ENCODE results near the gene ARMC9. TPM values are rescaled to one million over a fixed set of nuclear protein-coding genes. Genes with fewer than 3 reads are reported as not detected.

The ARMC9 gene
- total and polyA plus RNA-seq, 2 experiments from 2014 or later = 15.1 to 17.3 TPM

DNA sequence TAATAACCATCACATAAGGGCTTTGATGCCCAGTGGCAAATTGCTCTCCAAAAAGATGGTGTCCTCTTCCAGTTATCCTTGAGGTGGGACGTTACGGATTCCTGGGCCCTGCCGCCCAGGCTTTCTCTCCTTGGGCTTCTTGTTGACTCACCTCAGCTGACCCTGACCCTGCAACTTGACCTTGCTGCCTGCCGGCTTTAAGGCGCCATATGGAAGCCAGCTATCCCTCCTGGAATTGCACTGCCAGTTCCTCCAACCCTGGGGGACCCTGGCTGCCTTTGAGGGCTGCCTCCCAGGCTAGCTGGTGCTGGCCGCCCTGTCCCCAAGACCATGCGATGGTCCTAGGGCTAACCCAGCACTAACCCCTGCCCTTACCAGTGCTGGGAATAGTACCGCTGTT, 168.7 kb downstream of the ARMC9 start:
- H2AFZ ChIP-seq = no peak overlapping the region
- in situ Hi-C loops (cut with MboI) = no loop called here
- no peak for DNase-seq
- H3K4me1 ChIP-seq (ENCODE audit: insufficient read depth) = no peaks in the 10 kb centered on the region
- no peak overlapping the region for H3K4me2 ChIP-seq (ENCODE audit: unreplicated experiment)
- TF ChIP-seq EZH2phosphoT487 (IDR thresholded peaks at IDR 0.05; ENCODE audit: insufficient read depth, low read depth) (no peak), EZH2 (IDR thresholded peaks at IDR 0.05; ENCODE audit: insufficient read depth, poor library complexity, severe bottlenecking) (no peak)
- H3K9me2 ChIP-seq (ENCODE audit: insufficient read depth) = no peaks in the 10 kb centered on the region
- H3K27me3 ChIP-seq (replicated peaks; ENCODE audit: insufficient read depth) = no peaks in the 10 kb centered on the region
- no peaks in the 10 kb centered on the region for H4K20me1 ChIP-seq (ENCODE audit: insufficient read depth)
- H3K27ac ChIP-seq = no peak overlapping the region
- 0 out of 2 replicates have a peak, but pooled peaks cover 8% of the 10 kb centered on the region for H3F3A ChIP-seq (ENCODE audit: insufficient read depth)
- H3K36me3 ChIP-seq (ENCODE audit: low read depth) = no peaks in the 10 kb centered on the region
- H3K9me3 ChIP-seq (ENCODE audit: low read depth) = no peaks in the 10 kb centered on the region
- no peak overlapping the region for H3K9ac ChIP-seq
- 91 to 93% methylated on average over 8 of the region's 8 CpGs for WGBS, 2 experiments (ENCODE audit: low coverage in 1 of 2, low lambda C conversion rate in 2 of 2, missing lambda C conversion rate in 2 of 2)
- no peak overlapping the region for H3K4me3 ChIP-seq
- H3K79me2 ChIP-seq (ENCODE audit: insufficient read depth) = no peaks in the 10 kb centered on the region

DNA sequence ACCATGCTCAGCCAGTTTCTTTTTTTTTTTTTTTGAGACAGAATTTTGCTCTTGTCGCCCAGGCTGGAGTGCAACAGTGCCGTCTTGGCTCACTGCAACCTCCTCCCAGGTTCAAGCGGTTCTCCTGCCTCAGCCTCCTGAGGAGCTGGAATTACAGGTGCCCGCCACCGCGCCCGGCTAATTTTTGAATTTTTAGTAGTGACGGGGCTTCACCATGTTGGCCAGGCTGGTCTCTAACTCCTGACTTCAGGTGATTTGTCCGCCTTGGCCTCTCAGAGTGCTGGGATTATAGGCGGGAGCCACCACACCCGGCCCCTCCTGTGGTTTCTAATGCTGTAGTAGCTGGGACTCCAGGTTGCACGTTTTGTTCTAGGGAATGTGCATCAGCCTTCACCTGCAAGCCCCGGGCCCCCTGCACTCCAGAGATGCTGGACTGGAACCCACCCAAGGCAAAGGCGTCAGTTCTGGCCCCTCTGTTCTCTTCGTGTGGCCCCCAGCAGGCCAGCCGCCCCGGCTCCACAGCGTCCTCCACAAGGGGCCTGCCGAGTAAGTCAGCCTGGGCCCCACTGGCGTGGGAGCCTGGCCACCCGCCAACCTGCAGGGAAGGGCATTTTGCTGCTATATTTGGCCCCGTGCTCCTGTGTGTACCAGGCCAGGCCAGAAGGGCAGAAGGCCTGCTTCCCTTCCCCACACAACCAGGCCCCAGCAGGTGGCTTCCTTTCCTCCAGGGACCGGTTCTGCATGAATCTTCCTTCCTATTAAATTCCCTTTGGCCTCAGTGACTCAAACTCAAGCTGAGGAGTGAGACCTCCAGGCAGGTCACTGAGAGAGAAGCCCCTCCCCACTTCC, 171.4 kb downstream of the ARMC9 start:
- Histone ChIP-seq H3K79me2 (ENCODE audit: insufficient read depth) (no peaks in the 10 kb centered on the region), H3K9ac (no peak overlapping the region), H3K4me1 (ENCODE audit: insufficient read depth) (no peaks in the 10 kb centered on the region), H4K20me1 (ENCODE audit: insufficient read depth) (no peaks in the 10 kb centered on the region), H3K9me2 (ENCODE audit: insufficient read depth) (no peaks in the 10 kb centered on the region), H3K4me2 (ENCODE audit: unreplicated experiment) (no peak overlapping the region), H3K36me3 (ENCODE audit: low read depth) (no peaks in the 10 kb centered on the region), H3K27ac (no peak overlapping the region), H2AFZ (no peak overlapping the region), H3K27me3 (replicated peaks; ENCODE audit: insufficient read depth) (no peaks in the 10 kb centered on the region), H3K4me3 (no peak overlapping the region), H3K9me3 (ENCODE audit: low read depth) (no peaks in the 10 kb centered on the region), H3F3A (ENCODE audit: insufficient read depth) (0 out of 2 replicates have a peak, but pooled peaks cover 3% of the 10 kb centered on the region)
- in situ Hi-C loops (cut with MboI) = no loop called here
- no peak for DNase-seq
- TF ChIP-seq EZH2phosphoT487 (IDR thresholded peaks at IDR 0.05; ENCODE audit: insufficient read depth, low read depth) (no peak), EZH2 (IDR thresholded peaks at IDR 0.05; ENCODE audit: insufficient read depth, poor library complexity, severe bottlenecking) (no peak)
- 85 to 91% methylated on average over 21 to 23 of the region's 23 CpGs for WGBS, 2 experiments (ENCODE audit: low coverage in 1 of 2, low lambda C conversion rate in 2 of 2, missing lambda C conversion rate in 2 of 2)

DNA sequence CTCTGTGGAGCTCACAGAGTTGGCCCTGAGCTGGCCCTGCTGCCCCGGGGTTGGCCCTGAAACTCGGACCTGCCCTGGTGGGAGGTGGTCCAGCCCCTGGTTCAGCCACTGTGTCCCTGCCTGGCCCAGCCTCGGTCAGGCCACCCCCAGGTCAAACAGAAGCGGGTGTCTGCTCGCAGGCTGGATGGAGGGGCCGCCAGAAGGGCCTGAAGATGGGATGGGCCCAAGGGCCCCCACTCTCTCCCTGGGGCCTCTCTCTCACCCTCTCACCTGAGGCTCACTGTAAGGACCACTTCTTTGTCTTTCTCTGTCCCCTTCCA, 172.0 kb downstream of the ARMC9 start:
- H2AFZ ChIP-seq = no peak overlapping the region
- H3K9ac ChIP-seq = no peak overlapping the region
- no peaks in the 10 kb centered on the region for H3K9me3 ChIP-seq (ENCODE audit: low read depth)
- H3K27me3 ChIP-seq (replicated peaks; ENCODE audit: insufficient read depth) = no peaks in the 10 kb centered on the region
- no peak for DNase-seq
- no peaks in the 10 kb centered on the region for H4K20me1 ChIP-seq (ENCODE audit: insufficient read depth)
- in situ Hi-C loops (cut with MboI) = no loop called here
- no peaks in the 10 kb centered on the region for H3K4me1 ChIP-seq (ENCODE audit: insufficient read depth)
- H3F3A ChIP-seq (ENCODE audit: insufficient read depth) = no peaks in the 10 kb centered on the region
- no peaks in the 10 kb centered on the region for H3K79me2 ChIP-seq (ENCODE audit: insufficient read depth)
- no peak overlapping the region for H3K27ac ChIP-seq
- no peak overlapping the region for H3K4me2 ChIP-seq (ENCODE audit: unreplicated experiment)
- H3K36me3 ChIP-seq (ENCODE audit: low read depth) = no peaks in the 10 kb centered on the region
- no peaks in the 10 kb centered on the region for H3K9me2 ChIP-seq (ENCODE audit: insufficient read depth)
- WGBS, 2 experiments (ENCODE audit: low coverage in 1 of 2, low lambda C conversion rate in 2 of 2, missing lambda C conversion rate in 2 of 2) = 87 to 88% methylated on average over 5 to 6 of the region's 6 CpGs
- no peak for TF ChIP-seq EZH2phosphoT487 (IDR thresholded peaks at IDR 0.05; ENCODE audit: insufficient read depth, low read depth)
- no peak for TF ChIP-seq EZH2 (IDR thresholded peaks at IDR 0.05; ENCODE audit: insufficient read depth, poor library complexity, severe bottlenecking)
- no peak overlapping the region for H3K4me3 ChIP-seq

DNA sequence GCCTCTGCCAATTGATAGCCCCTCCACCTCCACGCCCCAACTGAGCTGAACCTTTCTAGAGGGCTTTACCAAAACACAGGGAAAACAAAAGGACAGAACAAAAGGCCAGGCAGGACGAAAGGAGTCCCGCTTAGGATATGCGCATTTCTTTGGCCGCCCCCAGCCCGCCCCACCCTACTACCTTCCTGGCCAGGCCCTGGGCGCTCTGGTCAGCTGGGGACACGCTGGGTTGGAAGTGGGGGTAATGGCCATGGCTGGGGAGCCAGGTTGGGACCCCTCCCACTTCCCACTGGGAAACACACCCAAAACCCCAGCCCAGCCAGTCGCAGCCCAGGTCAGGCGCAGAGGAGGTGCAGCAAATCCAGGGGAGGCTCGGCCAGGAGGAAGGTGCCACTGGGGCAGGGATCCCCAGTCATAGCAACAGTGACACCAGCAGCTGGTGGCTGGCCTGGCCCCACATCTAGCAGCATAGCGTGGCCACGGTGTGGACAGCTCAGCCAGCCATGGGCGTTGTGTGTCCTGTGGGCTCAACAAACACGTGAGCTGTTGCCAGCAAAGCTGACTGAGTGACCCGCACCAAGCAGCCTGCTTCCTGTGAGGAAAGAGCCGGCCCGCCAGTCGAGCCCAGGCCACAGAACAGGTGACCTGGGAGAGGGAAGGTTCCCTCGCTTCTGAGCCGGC, 172.5 kb downstream of the ARMC9 start:
- H4K20me1 ChIP-seq (ENCODE audit: insufficient read depth) = no peaks in the 10 kb centered on the region
- DNase-seq = no peak
- H3K9ac ChIP-seq = no peak overlapping the region
- H3K4me2 ChIP-seq (ENCODE audit: unreplicated experiment) = no peak overlapping the region
- 93 to 94% methylated on average over 16 to 21 of the region's 21 CpGs for WGBS, 2 experiments (ENCODE audit: low coverage in 1 of 2, low lambda C conversion rate in 2 of 2, missing lambda C conversion rate in 2 of 2)
- H3K36me3 ChIP-seq (ENCODE audit: low read depth) = no peaks in the 10 kb centered on the region
- no peaks in the 10 kb centered on the region for H3K79me2 ChIP-seq (ENCODE audit: insufficient read depth)
- in situ Hi-C loops (cut with MboI) = no loop called here
- H3K27me3 ChIP-seq (replicated peaks; ENCODE audit: insufficient read depth) = no peaks in the 10 kb centered on the region
- no peak overlapping the region for H2AFZ ChIP-seq
- H3K9me3 ChIP-seq (ENCODE audit: low read depth) = no peaks in the 10 kb centered on the region
- TF ChIP-seq EZH2phosphoT487 (IDR thresholded peaks at IDR 0.05; ENCODE audit: insufficient read depth, low read depth) (no peak), EZH2 (IDR thresholded peaks at IDR 0.05; ENCODE audit: insufficient read depth, poor library complexity, severe bottlenecking) (no peak)
- H3K4me3 ChIP-seq = no peak overlapping the region
- H3K4me1 ChIP-seq (ENCODE audit: insufficient read depth) = no peaks in the 10 kb centered on the region
- H3F3A ChIP-seq (ENCODE audit: insufficient read depth) = no peaks in the 10 kb centered on the region
- H3K27ac ChIP-seq = no peak overlapping the region
- no peaks in the 10 kb centered on the region for H3K9me2 ChIP-seq (ENCODE audit: insufficient read depth)
